Stomach (tissue), 9 donors: ENCODE results near the gene ASTN2. TPM values are rescaled to one million over a fixed set of nuclear protein-coding genes. Genes with fewer than 3 reads are reported as not detected.

ENCODE experiments used
- DNase-seq, 2 donors: peaks; one replicate each; pipeline versions ENCODE4 v3.0.0 to v3.0.0-alpha.2; 2013 to 2019
- H3K27ac ChIP-seq, 5 donors: fragments of 200-600 bp in 4 of 5; sonication (generic) in 4 of 5; one replicate each; pipeline ENCODE4 v1.5.1; 2013 to 2019; ENCODE audit warnings: mild to moderate bottlenecking in 1 of 5, moderate library complexity in 1 of 5
- H3K27me3 ChIP-seq, 3 donors: fragments of 200-600 bp; sonication (generic); one replicate each; pipeline ENCODE4 v1.5.1; 2017 to 2019; ENCODE audit warnings: mixed run types in 1 of 3
- H3K36me3 ChIP-seq, 4 donors: fragments of 200-600 bp; sonication (generic); 1 replicate in 3 of 4; 2 replicates in 1 of 4; pipeline ENCODE4 v1.5.1; 2016 to 2019
- H3K4me1 ChIP-seq, 4 donors: fragments of 200-600 bp; sonication (generic); one replicate each; pipeline ENCODE4 v1.5.1; 2016 to 2019
- H3K4me3 ChIP-seq, 4 donors: fragments of 200-600 bp; sonication (generic) in 3 of 4; one replicate each; pipeline ENCODE4 v1.5.1; 2016 to 2019; ENCODE audit warnings: mild to moderate bottlenecking in 1 of 4
- H3K9me3 ChIP-seq, 4 donors: fragments of 200-600 bp; sonication (generic); one replicate each; pipeline ENCODE4 v1.5.1; 2016 to 2019
- CTCF ChIP-seq, 7 experiments: fragments of 450-650 bp in 4 of 7; fragments of 200-600 bp in 3 of 7; sonication (generic) in 3 of 7; IDR thresholded peaks; one replicate each; pipeline ENCODE4 v1.5.1; 2016 to 2019; ENCODE audit warnings: antibody characterized with exemption in 7 of 7, control low read depth in 2 of 7, mild to moderate bottlenecking in 1 of 7
- EP300 ChIP-seq: sonication (generic); formaldehyde crosslinking; IDR thresholded peaks from one replicate; pipeline ENCODE4 v1.6.1; 2017; ENCODE audit warnings: antibody characterized with exemption
- POLR2A ChIP-seq, 4 donors: fragments of 450-650 bp; IDR thresholded peaks; one replicate each; pipeline ENCODE4 v1.6.1; 2016; ENCODE audit warnings: antibody characterized with exemption in 4 of 4, control low read depth in 2 of 4, mild to moderate bottlenecking in 1 of 4, moderate library complexity in 1 of 4
- POLR2AphosphoS5 ChIP-seq, 3 donors: sonication (generic); formaldehyde crosslinking; IDR thresholded peaks; one replicate each; pipeline ENCODE4 v1.6.1; 2016; ENCODE audit warnings: antibody characterized with exemption in 3 of 3
- WGBS, 5 donors: extraction: QIAGEN DNeasy Blood & Tissue Kit in 3 of 5; methylation state at CpG; one replicate each; pipeline versions ENCODE4 v1.1.5 to v1.1.7; 2013 to 2018; 5-methylcytosine and 5-hydroxymethylcytosine counted together
- intact Hi-C: fragments of 100-400 bp; cut with DNase I; formaldehyde crosslinking; loops from one replicate; pipeline ENCODE4 v1.15.1; 2023; ENCODE audit warnings: low total_unique reads
- polyA plus RNA-seq, 3 donors: library from polyadenylated mRNA; stranded (reverse); fragments of 200-250 nt; gene quantifications; one replicate each; pipeline ENCODE4 v1.2.3, GENCODE V29; 2013
- total RNA-seq, 5 donors: library from RNA; depleted of rRNA; stranded (reverse); fragments of >200 nt; gene quantifications; one replicate each; pipeline versions ENCODE4 v1.1.0 to v1.2.3, GENCODE V29; 2014 to 2016
- donor health status: healthy with polysubstance abuse.
- donor health status: Bipolar disorder and iron deficiency.
- donor health status: healthy.

ASTN2 gene
- total and polyA plus RNA-seq, 8 donors = 2.1 to 22.3 (median 4.2) TPM; not detected in 1

GRCh38 chr9:116980582-116981120 is 434.2 kb downstream of the ASTN2 start:
- no peak for DNase-seq
- Histone ChIP-seq H3K4me1 (no peaks in the 10 kb centered on the region), H3K27ac (no peak overlapping the region), H3K9me3 (no peaks in the 10 kb centered on the region), H3K27me3 (no peaks in the 10 kb centered on the region), H3K4me3 (no peak overlapping the region), H3K36me3 (no peaks in the 10 kb centered on the region)
- TF ChIP-seq EP300 (no peak), POLR2AphosphoS5 (IDR thresholded peaks at IDR 0.05) (no peak), CTCF (IDR thresholded peaks at IDR 0.05) (no peak), POLR2A (IDR thresholded peaks at IDR 0.05) (no peak)
- intact Hi-C loops = no loop called here

GRCh38 chr9:116979456-116979855 is 435.4 kb downstream of the ASTN2 start:
- intact Hi-C loops = no loop called here

GRCh38 chr9:116978155-116978554 is 436.7 kb downstream of the ASTN2 start:
- H3K36me3 ChIP-seq = no peaks in the 10 kb centered on the region
- no peaks in the 10 kb centered on the region for H3K27me3 ChIP-seq
- no peak for TF ChIP-seq EP300
- TF ChIP-seq CTCF (IDR thresholded peaks at IDR 0.05) = no peak
- no peak for TF ChIP-seq POLR2A (IDR thresholded peaks at IDR 0.05)
- TF ChIP-seq POLR2AphosphoS5 (IDR thresholded peaks at IDR 0.05) = no peak
- H3K27ac ChIP-seq = no peak overlapping the region
- no peaks in the 10 kb centered on the region for H3K9me3 ChIP-seq
- no peak overlapping the region for H3K4me3 ChIP-seq
- H3K4me1 ChIP-seq = no peaks in the 10 kb centered on the region
- DNase-seq = no peak
- WGBS, 5 donors = 64 to 72% (median 67%) methylated on average over 2 of the region's 2 CpGs
- intact Hi-C loops = no loop called here

More at GRCh38 chr9:116979456-116979855, 435.4 kb downstream of the ASTN2 start:
- TF ChIP-seq POLR2A (IDR thresholded peaks at IDR 0.05) = no peak
- TF ChIP-seq POLR2AphosphoS5 (IDR thresholded peaks at IDR 0.05) = no peak
- no peak for TF ChIP-seq EP300
- TF ChIP-seq CTCF (IDR thresholded peaks at IDR 0.05) = no peak
- 34 to 65% (median 55%) methylated on average over 2 of the region's 2 CpGs for WGBS, 5 donors
- Histone ChIP-seq H3K4me3 (no peak overlapping the region), H3K27me3 (no peaks in the 10 kb centered on the region), H3K36me3 (no peaks in the 10 kb centered on the region), H3K4me1 (no peaks in the 10 kb centered on the region), H3K27ac (no peak overlapping the region), H3K9me3 (no peaks in the 10 kb centered on the region)
- no peak for DNase-seq

- H3K9me3 ChIP-seq = no peaks in the 10 kb centered on the region
- DNase-seq = no peak
- TF ChIP-seq CTCF (IDR thresholded peaks at IDR 0.05) (no peak), EP300 (no peak), POLR2AphosphoS5 (IDR thresholded peaks at IDR 0.05) (no peak), POLR2A (IDR thresholded peaks at IDR 0.05) (no peak)
- no peaks in the 10 kb centered on the region for H3K27me3 ChIP-seq
- no peak overlapping the region for H3K27ac ChIP-seq
- no peaks in the 10 kb centered on the region for H3K4me1 ChIP-seq
- WGBS, 5 donors = 70 to 83% (median 75%) methylated on average over 4 of the region's 4 CpGs
- intact Hi-C loops = no loop called here
- H3K4me3 ChIP-seq = no peak overlapping the region
- H3K36me3 ChIP-seq = no peaks in the 10 kb centered on the region
These were observed 439.7 kb downstream of the ASTN2 start for GRCh38 chr9:116975126-116975525.
